ENCODE measurements around the gene NDFIP1. TPM values are rescaled to one million over a fixed set of nuclear protein-coding genes. Genes with fewer than 3 reads are reported as not detected.

Gene NDFIP1
- total and polyA plus RNA-seq, 2 of the 13 experiments (the other 11 are each of a cell fraction or from before 2014, with no cell fraction given), result 12.4 to 15.7 TPM

GRCh38 chr5:142080248-142080647 is 28.3 kb upstream of the NDFIP1 start (continued):
- TF ChIP-seq E2F1 (CRISPR knock-in tag; IDR thresholded peaks at IDR 0.05), result no peak

- Histone ChIP-seq H2AFZ (ENCODE audit: low read length) (no peak overlapping the region), H3K27me3 (ENCODE audit: control insufficient read depth in 1 of 2, insufficient read depth in 2 of 2, low read length in 2 of 2) (peaks cover 0 to 11% of the 10 kb centered on the region in 2 experiments; a peak in 1 of 5 replicates), H4K20me1 (ENCODE audit: insufficient read depth, low read length) (no peaks in the 10 kb centered on the region), H3K79me2 (ENCODE audit: insufficient read depth, low read length) (no peaks in the 10 kb centered on the region), H3K4me3 (replicated peaks in 1 of 3; ENCODE audit: insufficient read depth in 1 of 3, low read depth in 2 of 3, low read length in 3 of 3) (no peak overlapping the region), H3K9me3 (ENCODE audit: low read length) (no peaks in the 10 kb centered on the region), H3K36me3 (replicated peaks in 1 of 2; ENCODE audit: control insufficient read depth in 1 of 2, insufficient read depth in 2 of 2, low read length in 2 of 2) (no peaks in the 10 kb centered on the region), H3K9ac (ENCODE audit: insufficient read depth, low read depth, low read length) (no peak overlapping the region), H3K4me2 (ENCODE audit: low read depth, low read length) (no peak overlapping the region), H3K4me1 (ENCODE audit: insufficient read depth, low read length) (no peaks in the 10 kb centered on the region), H3K27ac (ENCODE audit: extremely low read length, insufficient read depth, low read length) (no peak overlapping the region)
- ATAC-seq (no peak), DNase-seq (ENCODE audit: low spot score) (no peak), FAIRE-seq (no peak)
- POLR2A ChIA-PET, result no interaction called here
- TF ChIP-seq ZNF414 (CRISPR knock-in tag; IDR thresholded peaks at IDR 0.05) (no peak), POLR2AphosphoS2 (IDR thresholded peaks at IDR 0.05; ENCODE audit: low read depth, low read length) (no peak), ZNF788 (CRISPR knock-in tag; IDR thresholded peaks at IDR 0.05; ENCODE audit: borderline replicate concordance) (no peak), TBP (CRISPR knock-in tag; IDR thresholded peaks at IDR 0.05) (no peak), ZNF276 (CRISPR knock-in tag; IDR thresholded peaks at IDR 0.05; ENCODE audit: low read depth) (no peak), ZNF234 (CRISPR knock-in tag; conservative IDR thresholded peaks at IDR 0.05) (no peak)
- BruUV-seq (replicated peaks), result no TSS peak
- CTCF ChIA-PET (ENCODE audit: low intra/inter-chr PET ratio, low total read pairs), result no interaction called here
- intact Hi-C loops (cut with micrococcal nuclease; ENCODE audit: unreplicated experiment) (no loop called here), in situ Hi-C loops (cut with HindIII; ENCODE audit: extremely low pct_ligation_motif_present, low pct_unique_long_range_greater_than_20kb) (no loop called here)
Observed at GRCh38 chr5:142082182-142082781, 26.3 kb upstream of the NDFIP1 start.
